LNCAP (cell line): Measurements from ENCODE around the gene CTNNBIP1.

Experiments
- TF ChIP-seq, protein P1 (sequence below): fragments of 450-650 bp; IDR thresholded peaks from 2 replicates; pipeline ENCODE4 v1.5.1; 2017; ENCODE audit warnings: mild to moderate bottlenecking

CTNNBIP1 gene

DNA sequence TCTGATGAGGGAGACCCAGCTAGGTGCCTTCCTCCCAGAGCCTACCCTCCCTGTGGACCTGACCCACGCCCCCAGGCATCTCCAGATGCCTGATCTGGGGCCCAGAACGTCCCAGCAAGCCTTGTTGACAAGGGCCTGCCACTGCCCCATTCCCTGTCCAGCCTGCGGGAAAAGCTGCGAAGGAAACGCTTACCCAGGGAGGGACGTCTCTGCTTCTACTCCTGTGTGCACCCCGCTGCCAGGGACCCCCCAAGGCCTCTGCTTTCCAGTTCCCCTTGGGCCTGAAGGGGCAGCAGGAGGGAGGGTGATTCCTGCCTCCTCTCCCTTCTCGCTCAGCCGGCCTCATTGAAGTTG lies 74.7 kb downstream of the CTNNBIP1 start:
- TF ChIP-seq, protein P1, sequence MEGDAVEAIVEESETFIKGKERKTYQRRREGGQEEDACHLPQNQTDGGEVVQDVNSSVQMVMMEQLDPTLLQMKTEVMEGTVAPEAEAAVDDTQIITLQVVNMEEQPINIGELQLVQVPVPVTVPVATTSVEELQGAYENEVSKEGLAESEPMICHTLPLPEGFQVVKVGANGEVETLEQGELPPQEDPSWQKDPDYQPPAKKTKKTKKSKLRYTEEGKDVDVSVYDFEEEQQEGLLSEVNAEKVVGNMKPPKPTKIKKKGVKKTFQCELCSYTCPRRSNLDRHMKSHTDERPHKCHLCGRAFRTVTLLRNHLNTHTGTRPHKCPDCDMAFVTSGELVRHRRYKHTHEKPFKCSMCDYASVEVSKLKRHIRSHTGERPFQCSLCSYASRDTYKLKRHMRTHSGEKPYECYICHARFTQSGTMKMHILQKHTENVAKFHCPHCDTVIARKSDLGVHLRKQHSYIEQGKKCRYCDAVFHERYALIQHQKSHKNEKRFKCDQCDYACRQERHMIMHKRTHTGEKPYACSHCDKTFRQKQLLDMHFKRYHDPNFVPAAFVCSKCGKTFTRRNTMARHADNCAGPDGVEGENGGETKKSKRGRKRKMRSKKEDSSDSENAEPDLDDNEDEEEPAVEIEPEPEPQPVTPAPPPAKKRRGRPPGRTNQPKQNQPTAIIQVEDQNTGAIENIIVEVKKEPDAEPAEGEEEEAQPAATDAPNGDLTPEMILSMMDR, result no peak

GRCh38 chr1:9833632-9834031 lies 76.4 kb downstream of the CTNNBIP1 start:
- TF ChIP-seq, protein P1, result no peak

DNA sequence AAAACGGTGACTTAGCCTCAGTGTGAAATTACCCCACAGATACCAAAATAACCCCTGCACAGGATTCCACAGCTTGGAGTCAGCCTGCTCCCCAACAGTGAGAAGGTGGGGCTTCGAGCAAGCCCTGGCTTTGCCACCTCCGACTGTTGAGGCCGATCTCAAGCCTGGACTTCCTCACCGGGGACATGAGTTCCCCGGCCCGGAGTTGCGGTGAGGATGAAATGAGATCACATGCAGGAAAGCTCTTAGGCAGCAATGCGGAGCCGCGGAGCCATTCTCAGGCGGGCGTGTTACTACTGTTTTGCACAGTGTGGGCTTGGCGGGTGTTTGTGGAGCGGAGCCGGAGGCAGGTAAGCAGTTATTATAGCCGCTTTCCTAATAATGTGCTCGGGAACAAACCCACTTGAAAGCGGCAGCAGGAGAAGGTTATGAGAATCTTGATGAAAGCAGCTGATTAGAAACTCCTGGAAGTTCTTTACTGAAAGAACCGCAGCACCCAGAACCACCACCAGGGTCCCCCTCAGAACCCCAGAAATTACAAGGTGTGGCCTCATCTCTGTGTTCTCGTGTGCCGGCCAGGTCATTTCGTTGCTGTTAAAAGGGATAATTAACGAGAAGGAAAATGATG lies 82.4 kb downstream of the CTNNBIP1 start:
- TF ChIP-seq, protein P1, result no peak

- TF ChIP-seq, protein P1, result no peak
These were observed 83.5 kb downstream of the CTNNBIP1 start for GRCh38 chr1:9826616-9827015.

DNA sequence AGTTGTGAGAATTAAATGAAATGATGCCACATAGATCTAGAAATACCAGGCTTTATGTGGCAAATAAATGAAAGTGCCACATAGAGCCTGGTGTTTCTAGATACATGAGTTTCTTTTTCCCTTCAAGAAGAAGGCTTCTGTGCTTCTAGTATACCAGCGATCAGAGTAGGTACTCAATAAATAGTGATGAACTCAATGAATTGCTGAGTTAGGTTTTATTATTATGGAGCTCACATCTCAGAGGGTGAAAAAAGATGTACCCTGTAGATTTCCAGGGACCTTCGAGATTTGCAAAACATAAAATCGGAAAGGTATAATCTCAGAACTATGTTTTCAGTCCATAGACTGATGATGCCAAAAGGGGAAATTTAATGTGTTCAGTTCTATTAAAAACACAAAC lies 84.0 kb downstream of the CTNNBIP1 start:
- TF ChIP-seq, protein P1, result no peak

- TF ChIP-seq, protein P1, result no peak
These were observed 84.7 kb downstream of the CTNNBIP1 start for GRCh38 chr1:9825093-9826074.

GRCh38 chr1:9824702-9825089 lies 85.4 kb downstream of the CTNNBIP1 start:
- TF ChIP-seq, protein P1, result no peak
